ENCODE measurements around the gene POLR3H.

POLR3H gene

GRCh38 chr22:41478891-41479521, 65.3 kb downstream of the POLR3H start:
- Histone ChIP-seq H3K9me3 (ENCODE audit: control insufficient read depth, low read length) (no peaks in the 10 kb centered on the region), H3K4me3 (ENCODE audit: low read length) (no peak overlapping the region), H3K36me3 (ENCODE audit: control insufficient read depth, insufficient read depth, low read length, severe bottlenecking) (no peaks in the 10 kb centered on the region), H3K4me1 (ENCODE audit: control insufficient read depth, insufficient read depth, low read length) (peaks cover 52% of the 10 kb centered on the region), H3K27me3 (replicated peaks; ENCODE audit: control insufficient read depth, insufficient read depth, low read length) (no peaks in the 10 kb centered on the region), H3K9ac (ENCODE audit: low read length) (peak overlapping the region; percentile 23)
- peak; percentile 73 for DNase-seq (ENCODE audit: low read depth)

GRCh38 chr22:41478473-41478872, 65.8 kb downstream of the POLR3H start:
- no peak for DNase-seq (ENCODE audit: low read depth)
- no peaks in the 10 kb centered on the region for H3K9me3 ChIP-seq (ENCODE audit: control insufficient read depth, low read length)
- H3K36me3 ChIP-seq (ENCODE audit: control insufficient read depth, insufficient read depth, low read length, severe bottlenecking) = no peaks in the 10 kb centered on the region
- H3K27me3 ChIP-seq (replicated peaks; ENCODE audit: control insufficient read depth, insufficient read depth, low read length) = no peaks in the 10 kb centered on the region
- no peak overlapping the region for H3K4me3 ChIP-seq (ENCODE audit: low read length)
- peaks cover 47% of the 10 kb centered on the region for H3K4me1 ChIP-seq (ENCODE audit: control insufficient read depth, insufficient read depth, low read length)
- H3K9ac ChIP-seq (ENCODE audit: low read length) = peak overlapping the region; percentile 6
